D721Med (cell line): ENCODE results near the gene HSBP1.

Experiments
- DNase-seq: peaks from one replicate; pipeline ENCODE4 v3.0.0; 2011; ENCODE audit warnings: low spot score; ENCODE audit not compliant: insufficient read length
- FAIRE-seq: peaks from 2 replicates; lab custom pipeline; 2011; peaks lifted over from hg19 to GRCh38; lab: Jason Lieb, UNC
- TF ChIP-seq, protein P1 (sequence below): IDR thresholded peaks from 2 replicates; pipeline ENCODE4 v1.5.1; 2012; ENCODE audit warnings: mild to moderate bottlenecking, control low read depth; ENCODE audit not compliant: insufficient read depth; ENCODE audit errors: missing control alignments

Gene HSBP1

DNA sequence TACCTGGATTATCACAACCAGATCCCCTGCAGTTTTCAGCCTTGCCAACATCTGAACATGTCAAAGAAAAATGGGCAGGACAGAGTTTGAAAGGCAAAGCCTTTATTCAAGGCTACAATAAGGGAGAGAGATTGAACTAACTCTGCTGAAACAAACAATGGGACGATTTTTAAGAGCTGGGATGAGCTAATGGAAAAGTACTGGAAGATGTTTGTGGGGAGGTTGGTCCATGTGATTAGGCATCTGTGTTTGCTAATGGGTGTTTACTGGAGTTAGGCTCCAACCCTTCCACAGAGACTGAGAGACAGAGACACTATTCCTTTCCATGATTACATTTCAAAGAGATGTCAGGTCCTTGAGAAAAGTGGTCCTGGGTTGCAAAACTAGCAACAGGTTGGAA lies 35.0 kb upstream of the HSBP1 start:
- TF ChIP-seq, protein P1, sequence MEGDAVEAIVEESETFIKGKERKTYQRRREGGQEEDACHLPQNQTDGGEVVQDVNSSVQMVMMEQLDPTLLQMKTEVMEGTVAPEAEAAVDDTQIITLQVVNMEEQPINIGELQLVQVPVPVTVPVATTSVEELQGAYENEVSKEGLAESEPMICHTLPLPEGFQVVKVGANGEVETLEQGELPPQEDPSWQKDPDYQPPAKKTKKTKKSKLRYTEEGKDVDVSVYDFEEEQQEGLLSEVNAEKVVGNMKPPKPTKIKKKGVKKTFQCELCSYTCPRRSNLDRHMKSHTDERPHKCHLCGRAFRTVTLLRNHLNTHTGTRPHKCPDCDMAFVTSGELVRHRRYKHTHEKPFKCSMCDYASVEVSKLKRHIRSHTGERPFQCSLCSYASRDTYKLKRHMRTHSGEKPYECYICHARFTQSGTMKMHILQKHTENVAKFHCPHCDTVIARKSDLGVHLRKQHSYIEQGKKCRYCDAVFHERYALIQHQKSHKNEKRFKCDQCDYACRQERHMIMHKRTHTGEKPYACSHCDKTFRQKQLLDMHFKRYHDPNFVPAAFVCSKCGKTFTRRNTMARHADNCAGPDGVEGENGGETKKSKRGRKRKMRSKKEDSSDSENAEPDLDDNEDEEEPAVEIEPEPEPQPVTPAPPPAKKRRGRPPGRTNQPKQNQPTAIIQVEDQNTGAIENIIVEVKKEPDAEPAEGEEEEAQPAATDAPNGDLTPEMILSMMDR, result no peak
- DNase-seq (no peak), FAIRE-seq (no peak)

DNA sequence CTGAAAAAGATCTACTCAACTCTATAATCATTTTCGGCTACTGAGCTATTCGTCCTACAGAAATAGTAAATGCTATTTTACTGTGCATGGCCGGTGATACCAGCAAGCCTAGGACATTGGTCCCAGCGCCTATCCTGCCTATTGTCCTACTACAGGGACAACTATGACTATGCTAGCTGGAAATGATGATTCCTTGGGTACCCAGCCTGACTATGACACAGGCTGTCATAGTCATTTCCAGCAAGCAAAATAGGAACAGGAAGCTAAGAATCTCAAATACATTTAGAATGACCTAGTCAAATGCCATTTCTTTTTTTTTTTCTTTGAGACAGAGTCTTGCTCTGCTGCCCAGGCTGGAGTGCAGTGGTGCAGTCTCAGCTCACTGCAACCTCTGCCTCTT lies 33.7 kb upstream of the HSBP1 start:
- TF ChIP-seq, protein P1, result no peak

DNA sequence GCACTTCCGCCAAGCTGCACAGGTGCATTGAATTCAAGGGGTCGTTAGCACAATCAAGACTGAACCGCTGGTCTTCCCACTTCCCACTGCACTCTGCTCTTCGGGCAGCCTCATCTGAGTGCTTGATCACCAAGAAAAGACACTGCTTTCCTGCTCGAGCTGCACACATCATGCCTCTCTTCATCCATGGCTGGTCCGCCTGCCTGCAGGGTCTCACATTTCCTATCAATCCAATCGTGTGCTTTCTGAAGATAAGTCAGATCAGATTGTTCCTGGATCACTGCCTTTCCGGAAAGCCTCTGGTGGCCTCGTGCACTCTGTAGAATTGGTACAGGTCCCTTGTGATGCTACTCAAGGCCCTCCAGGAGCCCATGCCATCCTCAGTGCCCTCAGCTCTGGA lies 30.8 kb upstream of the HSBP1 start:
- TF ChIP-seq, protein P1, result no peak
- no peak for DNase-seq
- FAIRE-seq, result no peak

More for the DNA sequence above, 33.7 kb upstream of the HSBP1 start:
- DNase-seq (no peak), FAIRE-seq (no peak)

DNA sequence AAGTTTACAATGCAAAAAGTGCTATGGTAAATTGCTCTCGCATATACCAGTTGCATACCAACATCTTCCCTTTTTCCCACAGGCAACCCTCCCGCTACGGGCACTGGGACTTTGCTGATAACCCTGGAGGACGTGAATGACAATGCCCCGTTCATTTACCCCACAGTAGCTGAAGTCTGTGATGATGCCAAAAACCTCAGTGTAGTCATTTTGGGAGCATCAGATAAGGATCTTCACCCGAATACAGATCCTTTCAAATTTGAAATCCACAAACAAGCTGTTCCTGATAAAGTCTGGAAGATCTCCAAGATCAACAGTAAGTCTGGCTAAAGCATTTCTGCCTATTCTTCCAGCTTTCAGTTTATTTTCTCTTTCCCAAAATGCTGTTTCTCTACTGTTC lies 27.9 kb upstream of the HSBP1 start:
- no peak for DNase-seq
- FAIRE-seq, result no peak
- TF ChIP-seq, protein P1, result no peak

DNA sequence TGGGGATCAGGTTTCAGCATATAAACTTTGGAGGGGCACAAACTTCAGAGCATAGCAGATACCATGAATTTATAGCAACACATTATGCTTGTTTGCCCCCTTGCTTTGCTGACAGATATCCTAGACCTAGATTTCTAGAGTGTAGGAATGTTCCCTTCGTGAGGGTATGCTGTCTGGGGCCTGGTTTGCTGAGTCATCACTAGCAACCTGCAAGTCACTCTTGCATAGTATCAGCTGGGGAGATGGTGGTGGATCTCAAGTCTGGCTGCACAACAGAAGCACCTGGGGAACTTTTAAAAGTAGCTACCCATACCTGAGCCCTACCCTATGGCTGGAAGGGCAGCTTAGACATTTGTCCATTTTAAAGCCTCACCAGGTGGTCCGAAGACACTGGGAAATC lies 22.3 kb upstream of the HSBP1 start:
- DNase-seq, result no peak
- TF ChIP-seq, protein P1, result no peak
- no peak for FAIRE-seq

DNA sequence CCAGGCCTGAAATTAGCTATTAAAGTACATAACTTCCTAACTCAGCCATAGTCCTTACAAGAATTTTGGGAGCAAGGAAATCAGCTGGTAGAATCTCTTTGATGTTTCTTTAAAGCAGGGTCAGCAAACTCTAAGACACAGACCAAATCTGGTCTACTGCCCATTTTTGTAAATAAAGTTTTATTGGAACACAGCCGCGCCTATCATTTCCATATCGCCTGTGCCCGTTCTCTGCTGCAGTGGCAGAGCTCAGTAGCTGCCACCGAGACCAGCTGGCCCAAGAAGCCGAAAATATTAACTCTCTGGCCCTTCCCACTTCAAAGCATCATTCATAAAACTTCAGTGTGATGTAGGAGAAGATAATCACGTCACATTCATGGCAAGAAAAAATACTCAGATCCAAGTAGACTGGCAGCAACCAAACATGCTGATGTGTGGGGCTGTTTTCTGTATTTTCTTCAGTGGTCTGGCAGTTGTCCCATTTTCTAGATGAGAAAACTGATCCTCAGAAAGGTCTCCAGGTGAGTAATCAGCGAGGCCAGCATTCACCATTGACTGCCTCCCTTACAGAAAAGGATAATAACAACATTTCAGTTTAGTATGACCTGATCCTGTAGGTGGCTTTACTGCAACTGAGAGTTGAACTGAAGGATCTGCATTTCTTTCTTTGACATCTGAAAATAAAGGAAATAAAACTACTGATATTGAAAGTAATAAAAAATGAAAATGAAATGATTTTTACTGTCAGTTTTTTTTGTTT lies 18.0 kb upstream of the HSBP1 start:
- DNase-seq (no peak), FAIRE-seq (no peak)
- TF ChIP-seq, protein P1, result no peak

DNA sequence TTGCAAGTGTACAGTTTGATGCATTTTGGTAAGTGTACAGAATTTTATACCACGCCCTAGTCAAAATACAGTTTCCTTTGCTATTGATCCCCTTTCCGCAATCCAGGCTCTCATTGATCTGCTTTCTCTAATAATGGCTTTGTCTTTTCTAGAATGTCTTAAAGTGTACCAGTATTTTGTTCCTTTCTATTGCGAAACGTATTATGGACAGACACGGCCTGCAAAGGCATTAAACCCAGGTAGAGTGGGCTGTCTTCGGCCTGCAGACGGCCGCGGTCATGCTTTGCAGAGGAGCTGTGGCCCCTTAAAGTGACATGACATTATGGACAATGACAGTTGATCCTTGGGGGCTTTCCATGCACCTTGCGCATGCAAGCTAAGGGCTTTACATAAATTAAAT lies 15.9 kb upstream of the HSBP1 start:
- FAIRE-seq, result no peak
- no peak for DNase-seq
- TF ChIP-seq, protein P1, result no peak
